Measurements from ENCODE around the gene LRRC19. TPM values are rescaled to one million over a fixed set of nuclear protein-coding genes. Genes with fewer than 3 reads are reported as not detected.

LRRC19 gene
- total RNA-seq, 1 experiment from 2014 or later, result not detected

DNA sequence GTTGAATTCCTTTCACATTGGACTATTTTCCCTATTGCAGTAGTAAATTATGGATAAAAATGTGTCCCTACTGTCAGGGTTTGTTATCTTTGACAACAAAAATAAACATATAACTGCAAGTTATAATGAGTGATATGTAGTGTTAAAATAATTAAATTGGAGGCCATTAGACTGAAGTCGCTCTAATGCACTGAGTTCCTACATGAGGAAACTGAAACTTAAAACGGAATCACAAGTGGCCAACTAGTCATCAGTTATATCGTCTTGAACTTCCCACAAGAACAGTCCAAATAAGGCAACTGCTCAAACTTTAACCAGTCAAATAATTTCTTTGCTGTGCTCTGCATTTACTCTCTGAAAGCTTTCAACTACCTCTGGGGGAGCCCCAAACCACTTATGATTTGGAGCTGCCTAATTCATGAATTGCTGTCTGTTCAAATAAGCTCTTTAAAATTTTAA is 51.4 kb downstream of the LRRC19 start:
- Histone ChIP-seq H3K27me3 (ENCODE audit: insufficient read depth, low read length) (no peaks in the 10 kb centered on the region), H3K4me3 (replicated peaks in 1 of 2; ENCODE audit: low read depth in 1 of 2, low read length in 2 of 2) (no peak overlapping the region), H4K20me1 (ENCODE audit: insufficient read depth) (no peaks in the 10 kb centered on the region), H3K79me2 (ENCODE audit: insufficient read depth, low read length) (peaks cover 11% of the 10 kb centered on the region; the same call in 1 of the 2 replicates), H3K9me3 (ENCODE audit: control insufficient read depth in 1 of 2, insufficient read depth in 1 of 2, low read depth in 1 of 2, low read length in 2 of 2) (no peaks in the 10 kb centered on the region), H2AFZ (ENCODE audit: low read depth, low read length, poor library complexity, severe bottlenecking) (no peak overlapping the region), H3K4me1 (ENCODE audit: control insufficient read depth in 1 of 2, insufficient read depth in 2 of 2, low read length in 2 of 2) (peaks cover 12 to 35% of the 10 kb centered on the region in 2 experiments), H3K9me2 (ENCODE audit: insufficient read depth) (no peaks in the 10 kb centered on the region), H3K9ac (ENCODE audit: low read length) (no peak overlapping the region), H3K27ac (ENCODE audit: low read depth, low read length) (no peak overlapping the region), H3K4me2 (ENCODE audit: low read length) (no peak overlapping the region), H3K36me3 (ENCODE audit: control insufficient read depth in 1 of 2, insufficient read depth in 2 of 2, low read length in 2 of 2) (no peaks in the 10 kb centered on the region)
- intact Hi-C loops (cut with micrococcal nuclease), result no loop called here
- ChIA-PET RAD21 (ENCODE audit: low non-redundant PET in 1 of 2, low total read pairs in 2 of 2, uncharacterized antibody in 2 of 2, unreplicated experiment in 2 of 2) (no interaction called here), POLR2A (no interaction called here), CTCF (no interaction called here)
- ATAC-seq (no peak), DNase-seq (ENCODE audit: low read depth, low spot score) (no peak)
- no TSS peak for BruUV-seq (replicated peaks)
- no peak for TF ChIP-seq POLR2AphosphoS5 (IDR thresholded peaks at IDR 0.05; ENCODE audit: low read depth, low read length)

DNA sequence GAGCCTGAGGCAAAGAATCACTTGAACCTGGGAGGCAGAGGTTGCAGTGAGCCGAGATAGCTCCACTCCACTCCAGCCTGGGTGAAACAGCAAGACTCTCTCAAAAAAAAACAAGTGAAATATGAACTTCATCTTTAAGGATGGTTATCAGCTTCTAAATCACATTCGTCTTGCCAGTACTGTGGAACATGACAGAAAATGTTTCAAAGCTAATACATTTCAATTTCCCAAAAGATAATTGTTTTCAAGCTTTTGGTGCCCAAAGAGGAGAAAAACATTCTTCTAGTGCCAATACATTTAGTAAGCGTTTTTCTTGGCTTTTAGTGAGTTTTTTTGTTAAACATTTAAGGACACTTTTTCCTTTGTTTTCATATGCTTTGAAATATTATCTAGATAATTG is 53.7 kb downstream of the LRRC19 start:
- no peak overlapping the region for H3K9ac ChIP-seq (ENCODE audit: low read length)
- ChIA-PET RAD21 (ENCODE audit: low non-redundant PET in 1 of 2, low total read pairs in 2 of 2, uncharacterized antibody in 2 of 2, unreplicated experiment in 2 of 2) (no interaction called here), CTCF (no interaction called here), POLR2A (no interaction called here)
- no peaks in the 10 kb centered on the region for H3K27me3 ChIP-seq (ENCODE audit: insufficient read depth, low read length)
- no TSS peak for BruUV-seq (replicated peaks)
- no peak for DNase-seq (ENCODE audit: low read depth, low spot score)
- H3K4me1 ChIP-seq (ENCODE audit: control insufficient read depth in 1 of 2, insufficient read depth in 2 of 2, low read length in 2 of 2), result peaks cover 10 to 39% of the 10 kb centered on the region in 2 experiments; a peak in 3 of 4 replicates
- H2AFZ ChIP-seq (ENCODE audit: low read depth, low read length, poor library complexity, severe bottlenecking), result no peak overlapping the region
- TF ChIP-seq EZH2 (IDR thresholded peaks at IDR 0.05) (no peak), FOSL1 (IDR thresholded peaks at IDR 0.05; ENCODE audit: low read depth) (no peak), JUND (IDR thresholded peaks at IDR 0.05) (no peak), EGR1 (IDR thresholded peaks at IDR 0.05; ENCODE audit: low read depth) (no peak), ELF1 (IDR thresholded peaks at IDR 0.05; ENCODE audit: borderline replicate concordance, low read depth) (no peak), SIN3A (IDR thresholded peaks at IDR 0.05; ENCODE audit: low read depth) (no peak), EZH2phosphoT487 (IDR thresholded peaks at IDR 0.05; ENCODE audit: borderline replicate concordance) (no peak), SP1 (IDR thresholded peaks at IDR 0.05; ENCODE audit: low read depth) (no peak), YY1 (IDR thresholded peaks at IDR 0.05; ENCODE audit: extremely low read depth, insufficient replicate concordance, low read depth, low read length) (no peak)
- TF ChIP-seq, protein P1, sequence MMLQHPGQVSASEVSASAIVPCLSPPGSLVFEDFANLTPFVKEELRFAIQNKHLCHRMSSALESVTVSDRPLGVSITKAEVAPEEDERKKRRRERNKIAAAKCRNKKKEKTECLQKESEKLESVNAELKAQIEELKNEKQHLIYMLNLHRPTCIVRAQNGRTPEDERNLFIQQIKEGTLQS (IDR thresholded peaks at IDR 0.05), result no peak
- TF ChIP-seq, protein P2, sequence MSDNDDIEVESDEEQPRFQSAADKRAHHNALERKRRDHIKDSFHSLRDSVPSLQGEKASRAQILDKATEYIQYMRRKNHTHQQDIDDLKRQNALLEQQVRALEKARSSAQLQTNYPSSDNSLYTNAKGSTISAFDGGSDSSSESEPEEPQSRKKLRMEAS (IDR thresholded peaks at IDR 0.05), result no peak
- no peaks in the 10 kb centered on the region for H3K9me2 ChIP-seq (ENCODE audit: insufficient read depth)
- no peak overlapping the region for H3K4me3 ChIP-seq (replicated peaks in 1 of 2; ENCODE audit: low read depth in 1 of 2, low read length in 2 of 2)
- no peaks in the 10 kb centered on the region; a peak in 1 of 4 replicates for H3K36me3 ChIP-seq (ENCODE audit: control insufficient read depth in 1 of 2, insufficient read depth in 2 of 2, low read length in 2 of 2)
- intact Hi-C loops (cut with micrococcal nuclease), result no loop called here
- H3K27ac ChIP-seq (ENCODE audit: low read depth, low read length), result no peak overlapping the region
- H3K4me2 ChIP-seq (ENCODE audit: low read length), result no peak overlapping the region
- H3K79me2 ChIP-seq (ENCODE audit: insufficient read depth, low read length), result peaks cover 6% of the 10 kb centered on the region
- no peaks in the 10 kb centered on the region for H4K20me1 ChIP-seq (ENCODE audit: insufficient read depth)
- no peaks in the 10 kb centered on the region for H3K9me3 ChIP-seq (ENCODE audit: control insufficient read depth in 1 of 2, insufficient read depth in 1 of 2, low read depth in 1 of 2, low read length in 2 of 2)
- no peak for ATAC-seq

Measured in HCT116 (cell line).